Fibroblast of lung (primary cell): ENCODE measurements around the gene KBTBD6. TPM values are rescaled to one million over a fixed set of nuclear protein-coding genes. Genes with fewer than 3 reads are reported as not detected.

Experiments
- DNase-seq, 2 donors: peaks; one replicate each; pipeline versions ENCODE4 v3.0.0 to v3.0.0-alpha.2; 2010; ENCODE audit warnings: low read depth in 2 of 2
- H2AFZ ChIP-seq: 2 replicates; pipeline ENCODE4 v1.5.1; 2012; ENCODE audit warnings: low read length, control low read depth, inconsistent platforms
- H3K27ac ChIP-seq: 2 replicates; pipeline ENCODE4 v1.5.1; 2011; ENCODE audit warnings: low read length, control low read depth; ENCODE audit not compliant: insufficient read depth
- H3K27me3 ChIP-seq: 2 replicates; pipeline ENCODE4 v1.5.1; 2011; ENCODE audit warnings: mild to moderate bottlenecking, low read length; ENCODE audit not compliant: control insufficient read depth, insufficient read depth
- H3K36me3 ChIP-seq: 2 replicates; pipeline ENCODE4 v1.5.1; 2011; ENCODE audit warnings: low read length; ENCODE audit not compliant: control insufficient read depth, insufficient read depth
- H3K4me1 ChIP-seq: 2 replicates; pipeline ENCODE4 v1.5.1; 2011; ENCODE audit warnings: low read length; ENCODE audit not compliant: control insufficient read depth, insufficient read depth; ENCODE audit errors: extremely low read depth
- H3K4me2 ChIP-seq: 2 replicates; pipeline ENCODE4 v1.5.1; 2011; ENCODE audit warnings: low read length, control low read depth; ENCODE audit not compliant: insufficient read depth; ENCODE audit errors: extremely low read depth
- H3K4me3 ChIP-seq, 4 experiments: fragments of 200-600 bp in 1 of 4; sonication (generic) in 1 of 4; replicated peaks in 1 of 4; 2 replicates each; pipeline ENCODE4 v1.5.1; 2011 to 2016; ENCODE audit warnings: low read length in 4 of 4, low read depth in 3 of 4, mild to moderate bottlenecking in 3 of 4, control low read depth in 2 of 4, inconsistent platforms in 1 of 4, mixed read lengths in 1 of 4; ENCODE audit not compliant: insufficient read depth in 1 of 4; ENCODE audit errors: control extremely low read depth in 1 of 4
- H3K79me2 ChIP-seq: 2 replicates; pipeline ENCODE4 v1.5.1; 2012; ENCODE audit warnings: mild to moderate bottlenecking, low read length, inconsistent platforms; ENCODE audit not compliant: control insufficient read depth, insufficient read depth
- H3K9ac ChIP-seq: 2 replicates; pipeline ENCODE4 v1.5.1; 2011; ENCODE audit warnings: mild to moderate bottlenecking, low read length, control low read depth; ENCODE audit not compliant: insufficient read depth
- H3K9me3 ChIP-seq: 2 replicates; pipeline ENCODE4 v1.5.1; 2012; ENCODE audit warnings: low read depth, low read length; ENCODE audit not compliant: control insufficient read depth, insufficient read depth
- H4K20me1 ChIP-seq: 2 replicates; pipeline ENCODE4 v1.5.1; 2011; ENCODE audit warnings: low read length; ENCODE audit not compliant: control insufficient read depth, insufficient read depth; ENCODE audit errors: extremely low read depth
- CTCF ChIP-seq, 2 donors: IDR thresholded peaks in 1 of 2; conservative IDR thresholded peaks in 1 of 2; 1 replicate in 1 of 2; 2 replicates in 1 of 2; pipeline ENCODE4 v1.5.1; 2011 to 2012; ENCODE audit warnings: low read length in 2 of 2, control low read depth in 1 of 2, inconsistent platforms in 1 of 2, low read depth in 1 of 2, mild to moderate bottlenecking in 1 of 2
- EZH2 ChIP-seq: IDR thresholded peaks from 2 replicates; pipeline ENCODE4 v1.5.1; 2012; ENCODE audit warnings: low read length, control low read depth, mild to moderate bottlenecking; ENCODE audit errors: missing control alignments
- polyA plus RNA-seq, 2 donors: library from polyadenylated mRNA; depleted of rRNA in 1 of 2; stranded (reverse) in 1 of 2; unstranded in 1 of 2; fragments of >200 nt; gene quantifications; 2 replicates each; pipeline ENCODE4 v1.2.1, GENCODE V29; 2011 to 2012; ENCODE audit warnings: missing spikeins in 1 of 2
- total RNA-seq: library from RNA; depleted of rRNA; stranded (reverse); fragments of >200 nt; gene quantifications from 2 replicates; pipeline ENCODE4 v1.2.1, GENCODE V29; 2014

KBTBD6 gene
- total and polyA plus RNA-seq, 2 donors (not counting 1 experiment from before 2014, with no cell fraction given): 6.7 to 12.4 TPM

- no peaks in the 10 kb centered on the region for H3K27me3 ChIP-seq
- peaks cover 2% of the 10 kb centered on the region for H3K4me1 ChIP-seq
- no peaks in the 10 kb centered on the region for H3K36me3 ChIP-seq
- H3K4me3 ChIP-seq: peak overlapping the region; percentile 5 to 58 (median 22)
- H3K9ac ChIP-seq: no peak overlapping the region
- no peaks in the 10 kb centered on the region for H4K20me1 ChIP-seq
- H3K27ac ChIP-seq: no peak overlapping the region
- TF ChIP-seq EZH2 (no peak), CTCF (conservative IDR thresholded peaks at IDR 0.05 in 1 of 2, IDR thresholded peaks at IDR 0.05 in 1 of 2; ENCODE audit: low read depth in 1 of 2, low read length in 2 of 2) (no peak)
- peaks cover 13% of the 10 kb centered on the region for H3K79me2 ChIP-seq
- peak; percentile 15 to 26 for DNase-seq
- H3K9me3 ChIP-seq: no peaks in the 10 kb centered on the region
- peak overlapping the region; percentile 72 for H3K4me2 ChIP-seq
- H2AFZ ChIP-seq: no peak overlapping the region
These were observed 2.2 kb downstream of the KBTBD6 start for GRCh38 chr13:41130356-41130755.

GRCh38 chr13:41127701-41128100, 4.9 kb downstream of the KBTBD6 start:
- H3K27ac ChIP-seq: no peak overlapping the region
- TF ChIP-seq EZH2 (no peak), CTCF (conservative IDR thresholded peaks at IDR 0.05 in 1 of 2, IDR thresholded peaks at IDR 0.05 in 1 of 2; ENCODE audit: low read depth in 1 of 2, low read length in 2 of 2) (no peak)
- H3K79me2 ChIP-seq: peaks cover 13% of the 10 kb centered on the region
- no peak overlapping the region for H2AFZ ChIP-seq
- no peaks in the 10 kb centered on the region for H3K36me3 ChIP-seq
- no peak overlapping the region for H3K4me3 ChIP-seq
- H3K27me3 ChIP-seq: no peaks in the 10 kb centered on the region
- DNase-seq: peak in 1 of 2 donors; percentile 19
- no peak overlapping the region for H3K9ac ChIP-seq
- H3K4me1 ChIP-seq: no peaks in the 10 kb centered on the region
- H3K9me3 ChIP-seq: no peaks in the 10 kb centered on the region
- no peaks in the 10 kb centered on the region for H4K20me1 ChIP-seq
- no peak overlapping the region for H3K4me2 ChIP-seq

GRCh38 chr13:41122838-41123237, 9.8 kb downstream of the KBTBD6 start:
- Histone ChIP-seq H3K36me3 (no peaks in the 10 kb centered on the region), H3K9me3 (no peaks in the 10 kb centered on the region), H3K4me2 (no peak overlapping the region), H2AFZ (no peak overlapping the region), H3K4me3 (no peak overlapping the region), H4K20me1 (no peaks in the 10 kb centered on the region), H3K9ac (no peak overlapping the region), H3K27me3 (no peaks in the 10 kb centered on the region), H3K4me1 (no peaks in the 10 kb centered on the region), H3K27ac (no peak overlapping the region), H3K79me2 (no peaks in the 10 kb centered on the region)
- no peak for DNase-seq
- TF ChIP-seq CTCF (conservative IDR thresholded peaks at IDR 0.05 in 1 of 2, IDR thresholded peaks at IDR 0.05 in 1 of 2; ENCODE audit: low read depth in 1 of 2, low read length in 2 of 2) (no peak), EZH2 (no peak)
